ENCODE data around the gene PBX3.

PBX3 gene

DNA sequence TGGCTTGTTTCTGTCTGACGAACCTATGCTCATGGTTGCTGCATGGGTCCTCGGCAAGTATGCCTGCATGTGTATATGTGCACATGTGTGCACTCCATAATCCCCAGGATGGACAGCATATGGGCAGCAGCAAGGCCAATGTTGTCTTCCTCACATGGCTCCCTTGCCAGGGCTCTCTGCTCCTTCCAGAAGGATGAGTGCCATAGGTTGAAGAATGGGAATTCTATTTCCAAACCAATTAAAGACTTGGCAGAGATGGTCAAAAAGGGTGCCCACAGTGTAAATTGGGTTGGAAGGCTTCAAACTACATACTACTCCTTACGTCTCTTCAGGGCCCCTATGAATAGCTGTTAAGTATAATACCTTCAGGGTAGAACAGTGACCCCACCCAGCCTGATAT is 212.1 kb downstream of the PBX3 start:
- no peak for DNase-seq

DNA sequence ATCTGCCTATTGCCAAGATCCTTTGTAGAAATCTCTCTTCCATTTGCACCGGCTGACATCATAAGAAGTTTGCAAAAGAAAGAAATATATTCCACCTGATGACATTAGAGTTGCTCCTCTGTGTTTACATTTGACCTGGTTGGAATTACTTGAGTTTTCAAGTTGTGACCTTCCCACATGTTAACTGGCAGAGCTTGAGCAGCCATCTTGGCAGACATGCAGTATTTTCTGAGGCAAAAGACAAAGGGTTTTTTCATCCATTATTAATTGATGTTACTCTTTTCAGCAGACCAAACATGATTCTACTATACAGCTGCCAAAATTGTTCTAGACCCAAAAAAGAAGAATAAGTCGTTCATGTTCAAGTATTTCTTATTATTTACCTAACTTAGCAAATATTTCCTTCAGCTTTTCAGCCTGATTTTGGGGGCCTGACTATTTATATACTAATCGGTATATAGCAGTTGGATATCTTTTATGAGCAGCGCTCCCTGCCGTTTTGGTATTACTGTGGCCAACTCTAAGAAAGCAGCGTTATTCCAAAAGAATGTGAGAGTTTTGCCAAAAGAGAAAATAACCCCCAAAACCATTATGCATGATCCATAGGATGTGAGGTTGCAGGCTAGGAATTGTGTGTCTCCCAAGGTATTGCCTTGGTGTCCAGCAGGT is 212.9 kb downstream of the PBX3 start:
- DNase-seq = no peak

DNA sequence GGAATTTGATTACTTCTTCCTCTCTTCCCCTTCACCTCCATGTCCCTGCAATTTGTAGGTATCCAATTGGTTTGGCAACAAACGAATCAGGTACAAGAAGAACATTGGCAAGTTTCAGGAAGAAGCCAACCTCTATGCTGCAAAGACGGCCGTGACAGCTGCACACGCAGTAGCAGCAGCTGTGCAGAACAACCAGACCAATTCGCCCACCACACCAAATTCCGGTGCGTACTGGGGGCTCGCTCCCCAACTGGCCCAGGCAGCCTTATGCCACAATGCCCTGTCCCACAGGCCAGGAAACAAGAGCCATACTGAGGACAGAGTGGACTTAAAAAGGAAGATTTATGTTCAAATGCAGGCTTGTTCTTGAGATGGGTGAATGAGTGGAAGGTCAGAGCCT is 213.5 kb downstream of the PBX3 start:
- no peak for DNase-seq

DNA sequence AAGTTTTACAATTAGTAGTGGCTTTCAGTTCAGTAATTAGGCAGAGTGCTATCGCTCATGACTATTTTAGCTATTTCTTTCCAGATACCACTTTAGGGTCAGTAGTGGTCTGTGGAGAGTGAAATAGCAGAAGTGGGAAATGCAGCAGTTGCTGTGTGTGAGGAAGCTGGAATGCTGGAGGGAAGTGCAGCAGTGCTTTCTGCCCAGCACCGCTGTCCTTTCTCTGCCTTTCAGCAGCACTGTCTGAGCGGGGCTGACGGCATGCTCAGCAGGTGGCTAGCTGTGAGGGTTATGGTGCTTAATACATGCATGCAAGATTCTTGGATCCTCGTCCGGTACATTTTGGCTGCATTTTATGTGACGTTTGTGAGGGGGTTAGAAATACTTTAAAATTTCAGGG is 213.9 kb downstream of the PBX3 start:
- DNase-seq = no peak

GRCh38 chr9:125963932-125964331 is 216.8 kb downstream of the PBX3 start:
- no peak for DNase-seq

DNA sequence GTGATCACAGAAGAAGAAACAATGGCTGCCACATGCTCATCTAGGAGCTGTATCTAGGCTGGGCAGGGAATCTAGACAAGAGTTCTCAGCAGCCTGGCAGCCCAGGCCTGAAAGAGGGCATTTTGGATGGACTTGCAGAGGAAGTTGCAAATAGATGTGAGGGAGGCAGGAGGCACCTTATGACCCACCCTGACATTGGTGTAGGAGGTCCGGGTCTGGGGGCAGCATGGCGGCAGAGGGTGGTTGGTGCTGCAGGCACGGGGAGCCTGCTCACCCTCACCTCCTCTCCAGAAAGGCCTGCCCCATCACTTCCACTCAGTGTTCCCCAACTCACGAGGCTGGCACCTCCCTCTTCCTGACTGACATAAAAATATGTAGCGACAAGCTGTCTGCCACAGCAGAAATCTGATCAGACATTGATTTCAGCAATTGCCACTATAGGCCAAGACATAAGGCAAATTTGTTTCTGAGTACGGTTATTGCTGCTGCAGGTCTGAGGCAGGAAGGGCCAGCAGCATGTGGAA is 217.6 kb downstream of the PBX3 start:
- DNase-seq = no peak

GRCh38 chr9:125965477-125965876 is 218.3 kb downstream of the PBX3 start:
- no peak for DNase-seq

GRCh38 chr9:125966466-125966865 is 219.3 kb downstream of the PBX3 start:
- no peak for DNase-seq

- DNase-seq = no peak
Observed at GRCh38 chr9:125966959-125967711, 220.0 kb downstream of the PBX3 start.

GRCh38 chr9:125968714-125969374 is 221.7 kb downstream of the PBX3 start:
- no peak for DNase-seq

GRCh38 chr9:125969462-125969861 is 222.3 kb downstream of the PBX3 start:
- no peak for DNase-seq

GRCh38 chr9:125969868-125970267 is 222.7 kb downstream of the PBX3 start:
- DNase-seq = no peak

- no peak for DNase-seq
Observed at GRCh38 chr9:125970340-125970739, 223.2 kb downstream of the PBX3 start.

DNA sequence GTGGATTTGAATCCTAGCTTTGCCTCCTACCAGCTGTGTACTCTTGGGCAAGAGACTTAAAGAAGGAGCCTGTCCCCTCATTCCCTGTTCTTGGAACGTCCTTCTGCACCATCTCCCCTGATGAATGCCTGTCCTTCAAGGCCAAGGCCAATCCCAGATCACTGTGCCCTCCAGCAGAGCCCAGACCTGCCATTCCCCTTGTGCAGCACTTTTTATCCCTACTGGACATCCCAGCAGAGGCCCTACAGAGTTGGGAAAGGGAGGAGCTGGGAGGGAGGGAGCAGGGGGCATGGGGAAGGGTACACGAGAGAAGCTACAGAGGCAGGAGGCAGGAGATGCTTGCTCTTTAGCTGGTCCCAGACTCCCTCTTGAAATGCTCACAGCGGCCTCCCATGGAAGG is 223.9 kb downstream of the PBX3 start:
- no peak for DNase-seq

- DNase-seq = no peak
Observed at GRCh38 chr9:125972012-125972729, 225.0 kb downstream of the PBX3 start.

GRCh38 chr9:125973547-125973946 is 226.4 kb downstream of the PBX3 start:
- no peak for DNase-seq

GRCh38 chr9:125974705-125975104 is 227.5 kb downstream of the PBX3 start:
- no peak for DNase-seq

DNA sequence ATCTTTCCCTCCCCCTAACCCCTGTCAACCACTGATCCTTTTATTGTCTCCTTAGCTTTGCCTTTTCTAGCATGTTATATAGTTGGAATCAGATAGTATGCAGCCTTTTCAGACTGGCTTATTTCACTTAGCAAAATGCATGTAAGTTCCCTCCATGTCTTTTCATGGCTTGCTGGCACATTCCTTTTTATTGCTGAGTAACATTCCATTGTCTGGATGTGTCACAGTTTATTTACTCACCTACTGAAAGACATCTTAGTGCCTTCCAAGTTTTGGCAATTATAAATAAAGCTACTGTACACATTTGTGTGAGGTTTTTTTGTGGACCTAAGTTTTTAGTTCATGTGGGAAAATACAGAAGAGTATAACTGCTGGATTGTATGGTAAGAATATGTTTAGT is 230.1 kb downstream of the PBX3 start:
- DNase-seq = no peak

DNA sequence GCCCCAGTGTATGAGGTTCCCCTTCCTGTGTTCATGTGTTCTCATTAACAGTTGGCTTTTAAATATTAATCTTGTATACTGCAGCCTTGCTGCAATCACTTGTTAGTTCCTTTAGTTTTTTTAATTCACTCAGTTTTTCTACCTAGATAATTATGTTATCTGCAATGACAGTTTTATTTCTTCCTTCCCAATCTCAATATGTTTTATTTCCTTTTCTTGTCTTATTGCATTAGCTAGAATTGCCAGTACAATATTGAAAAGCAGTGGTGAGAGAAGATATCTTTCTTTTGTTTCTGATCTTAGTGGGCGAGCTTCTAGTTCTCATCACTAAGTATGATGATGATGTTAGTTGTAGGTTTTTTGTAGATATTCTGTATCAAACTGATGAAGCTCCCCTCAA is 232.2 kb downstream of the PBX3 start:
- no peak for DNase-seq

DNA sequence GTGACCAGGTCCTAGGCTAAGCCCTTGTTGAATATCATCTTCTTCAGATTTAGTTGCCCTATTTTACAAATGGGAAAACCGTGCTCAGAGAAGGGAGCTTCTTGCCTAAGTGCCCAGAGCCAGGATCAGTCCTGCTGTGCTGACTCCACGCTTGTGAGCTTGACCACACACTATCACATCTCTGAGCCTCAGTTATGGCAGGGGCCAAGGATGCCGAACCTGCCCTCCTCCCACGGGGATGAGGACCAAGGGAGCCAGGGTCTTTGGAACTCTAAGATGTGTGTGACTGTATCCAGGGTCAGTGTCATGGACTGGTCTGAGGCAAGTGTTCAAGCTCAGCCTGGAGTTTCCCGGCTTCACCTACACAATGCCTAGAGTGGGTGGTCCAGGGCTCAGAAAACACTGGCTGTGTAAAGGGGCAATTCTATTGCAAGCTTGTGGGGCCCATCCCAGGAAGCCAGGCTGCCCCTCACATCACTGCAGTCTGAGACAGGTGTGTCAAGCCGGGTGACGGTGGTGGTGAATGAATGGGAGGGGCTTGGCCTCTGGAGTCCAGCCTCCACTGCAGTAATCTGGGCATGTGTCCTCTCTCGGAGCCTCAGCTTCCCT is 235.7 kb downstream of the PBX3 start:
- no peak for DNase-seq

- DNase-seq = no peak
Observed at GRCh38 chr9:125983681-125984080, 236.5 kb downstream of the PBX3 start.

DNA sequence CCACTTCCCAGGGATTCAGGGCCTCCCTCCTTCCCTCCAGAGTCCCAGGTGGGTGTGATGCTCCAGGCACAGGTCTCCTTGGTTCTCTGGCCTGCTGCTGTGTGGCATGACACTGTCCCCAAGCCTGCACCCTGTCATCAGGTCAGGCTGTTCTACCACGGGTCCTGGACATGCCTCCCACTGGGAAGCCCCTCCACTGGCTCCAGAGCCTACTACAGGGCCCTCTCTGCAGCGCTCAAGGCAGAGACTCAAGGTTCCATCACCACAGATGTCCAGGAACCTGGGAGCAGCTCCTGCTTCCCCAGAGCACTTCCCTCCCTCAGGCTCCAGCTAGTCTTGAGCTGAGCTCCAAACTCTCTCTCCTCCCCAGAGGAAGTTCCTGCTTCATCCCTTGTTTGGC is 237.3 kb downstream of the PBX3 start:
- no peak for DNase-seq
